ENCODE data around the gene NAA10. TPM values are rescaled to one million over a fixed set of nuclear protein-coding genes. Genes with fewer than 3 reads are reported as not detected.
A peak's percentile ranks its signal among the peaks of the same experiment; 100 is the strongest.

The NAA10 gene
- total and polyA plus RNA-seq, 11 donors, result 52.5 to 221 (median 91.5) TPM

- no peaks in the 10 kb centered on the region for H3K9me3 ChIP-seq
- ATAC-seq, result no peak
- no peak overlapping the region for H3K4me3 ChIP-seq
- no peaks in the 10 kb centered on the region for H3K27me3 ChIP-seq
- TF ChIP-seq CTCF (IDR thresholded peaks at IDR 0.05) (no peak), POLR2A (IDR thresholded peaks at IDR 0.05) (no peak)
- peaks cover 0 to 98% (median 85%) of the 10 kb centered on the region in 9 donors for H3K36me3 ChIP-seq
- peaks cover 0 to 10% (median 2%) of the 10 kb centered on the region in 12 donors for H3K4me1 ChIP-seq
- intact Hi-C loops (cut with DNase I), result loop anchor here in 1 of 10 donors (10.0 kb wide), 1 partner anchor 422 kb away; no protein-coding TSS in a partner anchor
- 89 to 92% (median 91%) methylated on average over 13 to 17 of the region's 17 CpGs for WGBS, 4 donors
- H3K27ac ChIP-seq, result peak overlapping the region in 1 of 12 donors; percentile 42
- DNase-seq, result peak in 1 of 5 donors; percentile 19
These were observed 22.4 kb upstream of the NAA10 start for GRCh38 chrX:153957224-153957623.

- TF ChIP-seq CTCF (IDR thresholded peaks at IDR 0.05), result no peak
- Histone ChIP-seq H3K27ac (peak overlapping the region in 1 of 12 donors; percentile 17), H3K4me1 (peaks cover 0 to 10% (median 2%) of the 10 kb centered on the region in 12 donors), H3K27me3 (no peaks in the 10 kb centered on the region), H3K4me3 (no peak overlapping the region), H3K9me3 (no peaks in the 10 kb centered on the region), H3K36me3 (peaks cover 0 to 98% (median 86%) of the 10 kb centered on the region in 9 donors)
- ATAC-seq (no peak), DNase-seq (peak in 2 of 5 donors; percentile 19 to 21)
- intact Hi-C loops (cut with DNase I), result loop anchor here in 1 of 10 donors (10.0 kb wide), 1 partner anchor 421 kb away; no protein-coding TSS in a partner anchor
- WGBS, 4 donors, result 88 to 92% (median 91%) methylated on average over 28 to 35 of the region's 35 CpGs
These were observed 21.4 kb upstream of the NAA10 start for GRCh38 chrX:153956044-153956907.

DNA sequence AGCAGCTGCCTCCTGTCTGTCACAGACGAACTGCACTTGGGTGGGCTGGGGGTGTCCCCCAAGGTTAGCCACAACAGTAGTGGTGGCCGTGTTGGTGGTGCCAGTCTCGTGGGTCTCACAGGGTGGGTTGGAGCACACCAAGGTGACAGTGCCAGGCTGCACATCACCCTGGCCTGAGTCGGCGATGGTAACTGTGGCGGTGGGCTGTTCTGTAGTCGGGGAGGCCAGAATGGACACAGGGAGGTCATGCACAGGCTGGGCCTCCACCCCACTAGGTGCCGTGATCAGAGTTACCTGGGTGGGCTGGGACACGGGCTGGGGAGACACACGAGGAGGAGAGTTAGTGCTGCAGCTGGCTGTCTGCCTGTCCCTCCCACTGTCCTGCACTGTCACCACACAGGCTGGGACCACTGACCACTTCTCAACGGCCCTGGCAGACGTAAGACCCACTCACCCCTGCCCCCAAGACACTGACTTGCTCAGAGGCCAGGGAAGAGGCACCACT is 20.4 kb upstream of the NAA10 start:
- peaks cover 0 to 100% (median 86%) of the 10 kb centered on the region in 9 donors for H3K36me3 ChIP-seq
- H3K4me3 ChIP-seq, result no peak overlapping the region
- ATAC-seq (no peak), DNase-seq (peak in 1 of 5 donors; percentile 20)
- no peak for TF ChIP-seq CTCF (IDR thresholded peaks at IDR 0.05)
- no peak for TF ChIP-seq POLR2A (IDR thresholded peaks at IDR 0.05)
- H3K27ac ChIP-seq, result peak overlapping the region in 1 of 12 donors; percentile 86
- no peaks in the 10 kb centered on the region for H3K9me3 ChIP-seq
- intact Hi-C loops (cut with DNase I), result loop anchor here in 2 of 10 donors (2.0 to 10.0 kb wide), 2 partner anchors 192 to 420 kb away; no protein-coding TSS in a partner anchor
- 81 to 87% (median 84%) methylated on average over 3 to 12 of the region's 12 CpGs for WGBS, 4 donors
- peaks cover 0 to 10% (median 2%) of the 10 kb centered on the region in 12 donors for H3K4me1 ChIP-seq
- no peaks in the 10 kb centered on the region for H3K27me3 ChIP-seq

Measured in heart left ventricle (tissue), 16 donors.